ENCODE data around the gene ROBO4.

GRCh38 chr11:124877631-124877909, 20.1 kb downstream of the ROBO4 start:
- TF ChIP-seq CTCF (conservative IDR thresholded peaks at IDR 0.05; ENCODE audit: low read depth in 2 of 2) = no peak
- TF ChIP-seq EZH2 (IDR thresholded peaks at IDR 0.05; ENCODE audit: low read depth, unreplicated experiment) = no peak
